Tibial nerve (tissue), 3 donors: ENCODE results near the gene PLCB1.

Experiments
- CTCF ChIP-seq, 5 experiments: fragments of 200-600 bp in 3 of 5; fragments of 450-650 bp in 2 of 5; sonication (generic) in 3 of 5; IDR thresholded peaks; one replicate each; pipeline ENCODE4 v1.5.1; 2016 to 2019; ENCODE audit warnings: antibody characterized with exemption in 5 of 5, mild to moderate bottlenecking in 3 of 5, moderate library complexity in 2 of 5
- POLR2A ChIP-seq, 2 donors: fragments of 450-650 bp; IDR thresholded peaks; one replicate each; pipeline ENCODE4 v1.6.1; 2017; ENCODE audit warnings: antibody characterized with exemption in 2 of 2, mild to moderate bottlenecking in 2 of 2, moderate library complexity in 2 of 2

- no peak for TF ChIP-seq CTCF (IDR thresholded peaks at IDR 0.05)
- TF ChIP-seq POLR2A (IDR thresholded peaks at IDR 0.05): no peak
These were observed 575.1 kb downstream of the PLCB1 start for GRCh38 chr20:8706961-8707700.
